Measurements from ENCODE around the gene FCHSD2. TPM values are rescaled to one million over a fixed set of nuclear protein-coding genes. Genes with fewer than 3 reads are reported as not detected.

FCHSD2 gene
- total and polyA plus RNA-seq, 2 of the 13 experiments (the other 11 are each of a cell fraction or from before 2014, with no cell fraction given): 20.5 to 24.8 TPM

DNA sequence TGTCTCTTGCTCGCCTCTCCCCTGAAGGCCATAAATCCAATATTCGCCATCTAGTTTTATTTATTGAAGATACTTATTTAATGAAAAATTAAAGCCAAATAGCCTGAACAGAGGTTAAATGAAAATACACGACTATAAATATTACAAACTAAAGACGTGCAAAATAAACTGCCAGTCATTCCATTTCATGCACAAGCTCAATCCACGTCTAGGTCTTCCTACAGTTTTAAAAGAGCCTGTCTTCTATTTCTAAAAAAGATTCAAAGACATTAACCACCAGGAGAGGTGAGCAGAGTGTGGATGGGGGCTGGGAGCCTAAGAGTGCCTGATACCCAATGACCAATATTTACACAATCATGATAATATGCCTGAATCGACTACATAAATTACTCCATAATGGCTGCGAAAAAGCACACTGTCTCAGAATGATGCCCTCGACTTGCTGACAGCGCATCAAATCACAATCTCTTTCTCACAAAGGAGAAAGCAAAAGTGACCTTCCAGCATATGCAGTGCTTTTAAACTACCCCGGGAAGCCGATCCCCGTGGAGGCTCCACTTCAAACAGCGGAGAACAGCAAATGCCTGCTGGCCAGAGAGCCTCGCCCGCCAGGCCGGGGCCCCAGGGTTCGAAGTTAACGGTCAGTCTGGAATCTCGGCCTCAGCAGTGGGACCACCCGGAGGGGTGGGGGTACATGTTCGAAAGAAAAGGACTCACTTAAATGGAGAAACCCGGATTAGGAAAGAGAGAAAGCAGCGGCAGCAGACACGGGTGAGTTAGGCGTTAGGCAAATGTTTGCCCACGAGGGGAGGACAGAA is 1.7 kb downstream of the FCHSD2 start (continued):
- TF ChIP-seq, protein P1, sequence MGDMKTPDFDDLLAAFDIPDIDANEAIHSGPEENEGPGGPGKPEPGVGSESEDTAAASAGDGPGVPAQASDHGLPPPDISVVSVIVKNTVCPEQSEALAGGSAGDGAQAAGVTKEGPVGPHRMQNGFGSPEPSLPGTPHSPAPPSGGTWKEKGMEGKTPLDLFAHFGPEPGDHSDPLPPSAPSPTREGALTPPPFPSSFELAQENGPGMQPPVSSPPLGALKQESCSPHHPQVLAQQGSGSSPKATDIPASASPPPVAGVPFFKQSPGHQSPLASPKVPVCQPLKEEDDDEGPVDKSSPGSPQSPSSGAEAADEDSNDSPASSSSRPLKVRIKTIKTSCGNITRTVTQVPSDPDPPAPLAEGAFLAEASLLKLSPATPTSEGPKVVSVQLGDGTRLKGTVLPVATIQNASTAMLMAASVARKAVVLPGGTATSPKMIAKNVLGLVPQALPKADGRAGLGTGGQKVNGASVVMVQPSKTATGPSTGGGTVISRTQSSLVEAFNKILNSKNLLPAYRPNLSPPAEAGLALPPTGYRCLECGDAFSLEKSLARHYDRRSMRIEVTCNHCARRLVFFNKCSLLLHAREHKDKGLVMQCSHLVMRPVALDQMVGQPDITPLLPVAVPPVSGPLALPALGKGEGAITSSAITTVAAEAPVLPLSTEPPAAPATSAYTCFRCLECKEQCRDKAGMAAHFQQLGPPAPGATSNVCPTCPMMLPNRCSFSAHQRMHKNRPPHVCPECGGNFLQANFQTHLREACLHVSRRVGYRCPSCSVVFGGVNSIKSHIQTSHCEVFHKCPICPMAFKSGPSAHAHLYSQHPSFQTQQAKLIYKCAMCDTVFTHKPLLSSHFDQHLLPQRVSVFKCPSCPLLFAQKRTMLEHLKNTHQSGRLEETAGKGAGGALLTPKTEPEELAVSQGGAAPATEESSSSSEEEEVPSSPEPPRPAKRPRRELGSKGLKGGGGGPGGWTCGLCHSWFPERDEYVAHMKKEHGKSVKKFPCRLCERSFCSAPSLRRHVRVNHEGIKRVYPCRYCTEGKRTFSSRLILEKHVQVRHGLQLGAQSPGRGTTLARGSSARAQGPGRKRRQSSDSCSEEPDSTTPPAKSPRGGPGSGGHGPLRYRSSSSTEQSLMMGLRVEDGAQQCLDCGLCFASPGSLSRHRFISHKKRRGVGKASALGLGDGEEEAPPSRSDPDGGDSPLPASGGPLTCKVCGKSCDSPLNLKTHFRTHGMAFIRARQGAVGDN (CRISPR knock-in tag; IDR thresholded peaks at IDR 0.05): peak; percentile 51; the same call in 1 of the 2 replicates
- TF ChIP-seq XRCC5 (optimal IDR thresholded peaks at IDR 0.05; ENCODE audit: low read length): peak; percentile 28

DNA sequence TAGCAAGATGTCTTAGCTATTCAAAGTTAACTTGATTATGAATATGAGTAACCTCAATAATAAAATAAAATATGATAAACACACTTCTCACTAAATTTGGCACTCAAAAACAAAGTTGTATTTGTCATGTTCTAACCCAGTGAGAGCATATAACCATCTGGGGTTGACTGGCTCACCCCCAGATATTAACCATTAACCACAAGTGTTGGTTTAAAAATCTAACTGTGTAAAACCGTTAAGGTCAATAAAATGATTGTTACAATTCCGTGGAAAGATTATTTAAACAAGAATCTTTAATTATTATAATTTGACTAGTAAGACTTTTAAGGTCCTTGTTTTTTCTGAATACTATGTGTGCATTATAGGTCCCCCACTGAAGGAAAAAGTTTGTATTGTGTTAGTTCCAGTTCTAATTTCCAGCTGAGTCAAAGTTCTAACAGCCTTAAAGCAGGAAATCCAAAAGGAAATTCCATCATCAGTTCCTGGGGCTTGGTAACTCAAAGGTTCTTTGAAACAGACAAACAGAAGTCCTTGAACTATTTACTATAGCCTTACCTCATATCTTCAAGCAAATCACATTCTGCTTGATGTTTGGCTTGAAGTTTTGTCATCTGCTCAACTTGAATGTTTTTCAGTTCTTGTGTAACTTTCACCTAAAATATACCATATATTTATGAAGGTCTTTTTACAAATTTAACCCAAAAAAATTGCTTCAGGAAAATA is 2.5 kb downstream of the FCHSD2 start:
- POLR2A ChIA-PET: interaction anchor here (1.1 to 5.2 kb wide), 5 partner anchors 18 to 159 kb away, joined by 3 to 152 read pairs (median 9); no protein-coding TSS in a partner anchor
- Histone ChIP-seq H3K79me2 (ENCODE audit: insufficient read depth, low read length) (peaks cover 73% of the 10 kb centered on the region), H3K27me3 (ENCODE audit: control insufficient read depth in 1 of 2, insufficient read depth in 2 of 2, low read length in 2 of 2) (no peaks in the 10 kb centered on the region; a peak in 1 of 5 replicates), H4K20me1 (ENCODE audit: insufficient read depth, low read length) (no peaks in the 10 kb centered on the region), H3K27ac (ENCODE audit: extremely low read length, insufficient read depth, low read length) (peak overlapping the region; percentile 95), H3K36me3 (replicated peaks in 1 of 2; ENCODE audit: control insufficient read depth in 1 of 2, insufficient read depth in 2 of 2, low read length in 2 of 2) (peaks cover 5 to 12% of the 10 kb centered on the region in 2 experiments), H3K9me3 (ENCODE audit: low read length) (no peaks in the 10 kb centered on the region), H3K4me3 (replicated peaks in 1 of 3; ENCODE audit: insufficient read depth in 1 of 3, low read depth in 2 of 3, low read length in 3 of 3) (peak overlapping the region; percentile 78 to 99 (median 91); a peak in 5 of 6 replicates), H2AFZ (ENCODE audit: low read length) (no peak overlapping the region), H3K9ac (ENCODE audit: insufficient read depth, low read depth, low read length) (peak overlapping the region; percentile 87), H3K4me1 (ENCODE audit: insufficient read depth, low read length) (peaks cover 66% of the 10 kb centered on the region), H3K4me2 (ENCODE audit: low read depth, low read length) (peak overlapping the region; percentile 82)
- no TSS peak for BruUV-seq (replicated peaks)
- DNase-seq (ENCODE audit: low spot score) (peak; percentile 72), ATAC-seq (no peak), FAIRE-seq (peak; percentile 80)
- CTCF ChIA-PET (ENCODE audit: low intra/inter-chr PET ratio, low total read pairs): interaction anchor here (2.2 kb wide), 1 partner anchor 38 kb away, joined by 7 read pairs; no protein-coding TSS in a partner anchor
- WGBS (ENCODE audit: low lambda C conversion rate): 0% methylated on average over 2 of the region's 2 CpGs
- in situ Hi-C loops (cut with HindIII; ENCODE audit: extremely low pct_ligation_motif_present, low pct_unique_long_range_greater_than_20kb) (loop anchor here (5.0 kb wide), 1 partner anchor 38 kb away; no protein-coding TSS in a partner anchor), intact Hi-C loops (cut with micrococcal nuclease; ENCODE audit: unreplicated experiment) (no loop called here)
- TF ChIP-seq ZNF12 (CRISPR knock-in tag; IDR thresholded peaks at IDR 0.05): no peak
- TF ChIP-seq, protein P2, sequence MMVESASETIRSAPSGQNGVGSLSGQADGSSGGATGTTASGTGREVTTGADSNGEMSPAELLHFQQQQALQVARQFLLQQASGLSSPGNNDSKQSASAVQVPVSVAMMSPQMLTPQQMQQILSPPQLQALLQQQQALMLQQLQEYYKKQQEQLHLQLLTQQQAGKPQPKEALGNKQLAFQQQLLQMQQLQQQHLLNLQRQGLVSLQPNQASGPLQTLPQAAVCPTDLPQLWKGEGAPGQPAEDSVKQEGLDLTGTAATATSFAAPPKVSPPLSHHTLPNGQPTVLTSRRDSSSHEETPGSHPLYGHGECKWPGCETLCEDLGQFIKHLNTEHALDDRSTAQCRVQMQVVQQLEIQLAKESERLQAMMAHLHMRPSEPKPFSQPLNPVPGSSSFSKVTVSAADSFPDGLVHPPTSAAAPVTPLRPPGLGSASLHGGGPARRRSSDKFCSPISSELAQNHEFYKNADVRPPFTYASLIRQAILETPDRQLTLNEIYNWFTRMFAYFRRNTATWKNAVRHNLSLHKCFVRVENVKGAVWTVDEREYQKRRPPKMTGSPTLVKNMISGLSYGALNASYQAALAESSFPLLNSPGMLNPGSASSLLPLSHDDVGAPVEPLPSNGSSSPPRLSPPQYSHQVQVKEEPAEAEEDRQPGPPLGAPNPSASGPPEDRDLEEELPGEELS (CRISPR knock-in tag; IDR thresholded peaks at IDR 0.05): peak; percentile 62; the same call in 1 of the 2 replicates
- peak in 1 of 2 experiments; percentile 66; a peak in 2 of 4 replicates for TF ChIP-seq EP300 (IDR thresholded peaks at IDR 0.05; ENCODE audit: low read depth in 2 of 2, low read length in 2 of 2)
- TF ChIP-seq EP300 (CRISPR knock-in tag; IDR thresholded peaks at IDR 0.05; ENCODE audit: borderline replicate concordance): no peak
- TF ChIP-seq SOX13 (IDR thresholded peaks at IDR 0.05): no peak
- peak in 1 of 2 experiments; percentile 41; a peak in 1 of 4 replicates for TF ChIP-seq SOX13 (CRISPR knock-in tag; conservative IDR thresholded peaks at IDR 0.05 in 1 of 2, IDR thresholded peaks at IDR 0.05 in 1 of 2)
- TF ChIP-seq BCL6 (CRISPR knock-in tag; IDR thresholded peaks at IDR 0.05): peak; percentile 38
- TF ChIP-seq, protein P3, sequence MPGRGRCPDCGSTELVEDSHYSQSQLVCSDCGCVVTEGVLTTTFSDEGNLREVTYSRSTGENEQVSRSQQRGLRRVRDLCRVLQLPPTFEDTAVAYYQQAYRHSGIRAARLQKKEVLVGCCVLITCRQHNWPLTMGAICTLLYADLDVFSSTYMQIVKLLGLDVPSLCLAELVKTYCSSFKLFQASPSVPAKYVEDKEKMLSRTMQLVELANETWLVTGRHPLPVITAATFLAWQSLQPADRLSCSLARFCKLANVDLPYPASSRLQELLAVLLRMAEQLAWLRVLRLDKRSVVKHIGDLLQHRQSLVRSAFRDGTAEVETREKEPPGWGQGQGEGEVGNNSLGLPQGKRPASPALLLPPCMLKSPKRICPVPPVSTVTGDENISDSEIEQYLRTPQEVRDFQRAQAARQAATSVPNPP (CRISPR knock-in tag; IDR thresholded peaks at IDR 0.05): no peak
- no peak for TF ChIP-seq ZNF264 (CRISPR knock-in tag; IDR thresholded peaks at IDR 0.05)
- 0 out of 2 replicates have a peak, but pooled peaks have one; percentile 6 for TF ChIP-seq HNF4A (CRISPR knock-in tag; IDR thresholded peaks at IDR 0.05)
- no peak for TF ChIP-seq GTF2F1 (IDR thresholded peaks at IDR 0.05; ENCODE audit: low read length)
